GM12878 (cell line): ENCODE data around the gene STEAP3.

ENCODE experiments used
- BACH1 ChIP-seq: fragments of 450-650 bp; IDR thresholded peaks from 2 replicates; pipeline ENCODE4 v1.6.1; 2017; ENCODE audit warnings: mild to moderate bottlenecking, borderline replicate concordance
- CBFB ChIP-seq: IDR thresholded peaks from 2 replicates; pipeline ENCODE4 v1.6.1; 2016; ENCODE audit warnings: antibody characterized with exemption, low read depth
- CEBPB ChIP-seq, 2 experiments: fragments of 150-350 bp in 1 of 2; IDR thresholded peaks; 2 replicates each; pipeline ENCODE4 v1.6.1; 2012 to 2014; ENCODE audit warnings: low read depth in 2 of 2, low read length in 2 of 2, borderline replicate concordance in 1 of 2, inconsistent platforms in 1 of 2
- EGR1 ChIP-seq, 2 experiments: IDR thresholded peaks; 1 replicate in 1 of 2; 2 replicates in 1 of 2; pipeline ENCODE4 v1.6.1; 2011 to 2012; ENCODE audit warnings: low read depth in 2 of 2, low read length in 2 of 2, borderline replicate concordance in 1 of 2, mild to moderate bottlenecking in 1 of 2, moderate library complexity in 1 of 2
- EP300 ChIP-seq, 2 experiments: fragments of 150-350 bp in 1 of 2; IDR thresholded peaks; 2 replicates each; pipeline ENCODE4 v1.6.1; 2011 to 2012; ENCODE audit warnings: low read depth in 2 of 2, low read length in 2 of 2, borderline replicate concordance in 1 of 2, improper control_type of control experiment in 1 of 2, inconsistent platforms in 1 of 2; ENCODE audit not compliant: control insufficient read depth in 1 of 2
- POLR2AphosphoS5 ChIP-seq: IDR thresholded peaks from 2 replicates; pipeline ENCODE4 v1.6.1; 2011; ENCODE audit warnings: mild to moderate bottlenecking, low read length, inconsistent platforms
- SIN3A ChIP-seq: IDR thresholded peaks from 2 replicates; pipeline ENCODE4 v1.6.1; 2012; ENCODE audit warnings: low read depth, low read length, improper control_type of control experiment
- SRF ChIP-seq, 2 experiments: IDR thresholded peaks; 2 replicates each; pipeline ENCODE4 v1.6.1; 2011; ENCODE audit warnings: low read depth in 2 of 2, low read length in 2 of 2, mild to moderate bottlenecking in 1 of 2, moderate library complexity in 1 of 2
- SUZ12 ChIP-seq: fragments of 200-600 bp; sonication (generic); IDR thresholded peaks from one replicate; pipeline ENCODE4 v1.6.1; 2018; ENCODE audit warnings: antibody characterized with exemption, mild to moderate bottlenecking; ENCODE audit not compliant: unreplicated experiment
- YY1 ChIP-seq: IDR thresholded peaks from 2 replicates; pipeline ENCODE4 v1.6.1; 2011; ENCODE audit warnings: low read depth, mild to moderate bottlenecking, low read length
- TF ChIP-seq, protein P1 (sequence below), 3 experiments: IDR thresholded peaks in 2 of 3; conservative IDR thresholded peaks in 1 of 3; 2 replicates each; pipeline ENCODE4 v1.5.1; 2011; ENCODE audit warnings: low read depth in 3 of 3, low read length in 3 of 3, mild to moderate bottlenecking in 3 of 3, control low read depth in 2 of 3, moderate library complexity in 2 of 3, inconsistent platforms in 1 of 3, mixed read lengths in 1 of 3; ENCODE audit not compliant: control insufficient read depth in 2 of 3, insufficient read depth in 1 of 3; ENCODE audit errors: extremely low read depth in 1 of 3
- TF ChIP-seq, protein P2 (sequence below): fragments of 450-650 bp; IDR thresholded peaks from 2 replicates; pipeline ENCODE4 v1.6.1; 2017; ENCODE audit warnings: mild to moderate bottlenecking
- TF ChIP-seq, protein P3 (sequence below): IDR thresholded peaks from 2 replicates; pipeline ENCODE4 v1.6.1; 2012; ENCODE audit warnings: mild to moderate bottlenecking, low read depth, low read length
- TF ChIP-seq, protein P4 (sequence below): IDR thresholded peaks from 2 replicates; pipeline ENCODE4 v1.6.1; 2011; ENCODE audit warnings: low read depth, mild to moderate bottlenecking, low read length, moderate library complexity, borderline replicate concordance; ENCODE audit errors: extremely low read depth

DNA sequence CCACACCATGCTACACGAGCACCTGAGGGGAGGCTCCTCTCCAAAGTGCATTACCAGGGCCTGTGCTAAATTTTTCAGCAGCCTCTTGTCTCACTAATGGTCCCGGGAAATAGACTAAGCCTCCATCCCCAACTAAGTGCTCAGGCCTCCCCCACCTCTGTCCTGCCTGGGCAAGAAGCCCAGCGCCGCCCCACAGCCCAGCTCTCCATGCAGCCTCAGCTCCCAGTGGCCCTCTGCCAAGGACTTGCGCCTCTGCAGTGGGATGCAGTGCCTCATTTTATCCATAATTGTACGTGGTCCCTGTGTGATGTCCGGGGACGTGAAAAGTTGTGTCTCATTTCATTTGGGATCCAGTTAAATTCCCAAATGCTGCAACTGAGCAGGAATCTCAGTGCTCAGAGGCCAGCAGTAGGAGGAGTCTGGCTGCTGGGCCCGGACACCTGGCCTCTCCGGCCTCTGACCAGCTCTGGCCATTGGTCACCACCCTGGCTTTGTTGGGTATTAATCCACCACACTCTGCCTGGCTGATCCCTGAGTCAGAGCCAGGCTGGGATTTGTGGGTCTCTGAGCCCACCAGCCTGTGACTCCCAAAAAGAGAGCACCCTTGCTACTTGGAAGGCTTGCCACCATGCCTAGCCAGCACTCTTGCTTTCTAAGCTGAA is 11.4 kb upstream of the STEAP3 start:
- TF ChIP-seq POLR2AphosphoS5 (no peak), CEBPB (IDR thresholded peaks at IDR 0.05; ENCODE audit: borderline replicate concordance in 1 of 2, low read depth in 2 of 2, low read length in 2 of 2) (no peak), SUZ12 (no peak), BACH1 (no peak), YY1 (no peak), EGR1 (IDR thresholded peaks at IDR 0.05; ENCODE audit: borderline replicate concordance in 1 of 2, low read depth in 2 of 2, low read length in 2 of 2) (no peak), EP300 (IDR thresholded peaks at IDR 0.05; ENCODE audit: borderline replicate concordance in 1 of 2, control insufficient read depth in 1 of 2, low read depth in 2 of 2, low read length in 2 of 2) (no peak), CBFB (no peak), SIN3A (no peak), SRF (IDR thresholded peaks at IDR 0.05; ENCODE audit: low read depth in 2 of 2, low read length in 2 of 2) (no peak)
- TF ChIP-seq, protein P1, sequence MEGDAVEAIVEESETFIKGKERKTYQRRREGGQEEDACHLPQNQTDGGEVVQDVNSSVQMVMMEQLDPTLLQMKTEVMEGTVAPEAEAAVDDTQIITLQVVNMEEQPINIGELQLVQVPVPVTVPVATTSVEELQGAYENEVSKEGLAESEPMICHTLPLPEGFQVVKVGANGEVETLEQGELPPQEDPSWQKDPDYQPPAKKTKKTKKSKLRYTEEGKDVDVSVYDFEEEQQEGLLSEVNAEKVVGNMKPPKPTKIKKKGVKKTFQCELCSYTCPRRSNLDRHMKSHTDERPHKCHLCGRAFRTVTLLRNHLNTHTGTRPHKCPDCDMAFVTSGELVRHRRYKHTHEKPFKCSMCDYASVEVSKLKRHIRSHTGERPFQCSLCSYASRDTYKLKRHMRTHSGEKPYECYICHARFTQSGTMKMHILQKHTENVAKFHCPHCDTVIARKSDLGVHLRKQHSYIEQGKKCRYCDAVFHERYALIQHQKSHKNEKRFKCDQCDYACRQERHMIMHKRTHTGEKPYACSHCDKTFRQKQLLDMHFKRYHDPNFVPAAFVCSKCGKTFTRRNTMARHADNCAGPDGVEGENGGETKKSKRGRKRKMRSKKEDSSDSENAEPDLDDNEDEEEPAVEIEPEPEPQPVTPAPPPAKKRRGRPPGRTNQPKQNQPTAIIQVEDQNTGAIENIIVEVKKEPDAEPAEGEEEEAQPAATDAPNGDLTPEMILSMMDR (IDR thresholded peaks at IDR 0.05 in 2 of 3, conservative IDR thresholded peaks at IDR 0.05 in 1 of 3; ENCODE audit: control insufficient read depth in 2 of 3, extremely low read depth in 1 of 3, insufficient read depth in 1 of 3, low read depth in 3 of 3, low read length in 3 of 3) = no peak
- TF ChIP-seq, protein P2, sequence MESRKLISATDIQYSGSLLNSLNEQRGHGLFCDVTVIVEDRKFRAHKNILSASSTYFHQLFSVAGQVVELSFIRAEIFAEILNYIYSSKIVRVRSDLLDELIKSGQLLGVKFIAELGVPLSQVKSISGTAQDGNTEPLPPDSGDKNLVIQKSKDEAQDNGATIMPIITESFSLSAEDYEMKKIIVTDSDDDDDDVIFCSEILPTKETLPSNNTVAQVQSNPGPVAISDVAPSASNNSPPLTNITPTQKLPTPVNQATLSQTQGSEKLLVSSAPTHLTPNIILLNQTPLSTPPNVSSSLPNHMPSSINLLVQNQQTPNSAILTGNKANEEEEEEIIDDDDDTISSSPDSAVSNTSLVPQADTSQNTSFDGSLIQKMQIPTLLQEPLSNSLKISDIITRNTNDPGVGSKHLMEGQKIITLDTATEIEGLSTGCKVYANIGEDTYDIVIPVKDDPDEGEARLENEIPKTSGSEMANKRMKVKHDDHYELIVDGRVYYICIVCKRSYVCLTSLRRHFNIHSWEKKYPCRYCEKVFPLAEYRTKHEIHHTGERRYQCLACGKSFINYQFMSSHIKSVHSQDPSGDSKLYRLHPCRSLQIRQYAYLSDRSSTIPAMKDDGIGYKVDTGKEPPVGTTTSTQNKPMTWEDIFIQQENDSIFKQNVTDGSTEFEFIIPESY = no peak
- TF ChIP-seq, protein P3, sequence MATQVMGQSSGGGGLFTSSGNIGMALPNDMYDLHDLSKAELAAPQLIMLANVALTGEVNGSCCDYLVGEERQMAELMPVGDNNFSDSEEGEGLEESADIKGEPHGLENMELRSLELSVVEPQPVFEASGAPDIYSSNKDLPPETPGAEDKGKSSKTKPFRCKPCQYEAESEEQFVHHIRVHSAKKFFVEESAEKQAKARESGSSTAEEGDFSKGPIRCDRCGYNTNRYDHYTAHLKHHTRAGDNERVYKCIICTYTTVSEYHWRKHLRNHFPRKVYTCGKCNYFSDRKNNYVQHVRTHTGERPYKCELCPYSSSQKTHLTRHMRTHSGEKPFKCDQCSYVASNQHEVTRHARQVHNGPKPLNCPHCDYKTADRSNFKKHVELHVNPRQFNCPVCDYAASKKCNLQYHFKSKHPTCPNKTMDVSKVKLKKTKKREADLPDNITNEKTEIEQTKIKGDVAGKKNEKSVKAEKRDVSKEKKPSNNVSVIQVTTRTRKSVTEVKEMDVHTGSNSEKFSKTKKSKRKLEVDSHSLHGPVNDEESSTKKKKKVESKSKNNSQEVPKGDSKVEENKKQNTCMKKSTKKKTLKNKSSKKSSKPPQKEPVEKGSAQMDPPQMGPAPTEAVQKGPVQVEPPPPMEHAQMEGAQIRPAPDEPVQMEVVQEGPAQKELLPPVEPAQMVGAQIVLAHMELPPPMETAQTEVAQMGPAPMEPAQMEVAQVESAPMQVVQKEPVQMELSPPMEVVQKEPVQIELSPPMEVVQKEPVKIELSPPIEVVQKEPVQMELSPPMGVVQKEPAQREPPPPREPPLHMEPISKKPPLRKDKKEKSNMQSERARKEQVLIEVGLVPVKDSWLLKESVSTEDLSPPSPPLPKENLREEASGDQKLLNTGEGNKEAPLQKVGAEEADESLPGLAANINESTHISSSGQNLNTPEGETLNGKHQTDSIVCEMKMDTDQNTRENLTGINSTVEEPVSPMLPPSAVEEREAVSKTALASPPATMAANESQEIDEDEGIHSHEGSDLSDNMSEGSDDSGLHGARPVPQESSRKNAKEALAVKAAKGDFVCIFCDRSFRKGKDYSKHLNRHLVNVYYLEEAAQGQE = no peak
- TF ChIP-seq, protein P4, sequence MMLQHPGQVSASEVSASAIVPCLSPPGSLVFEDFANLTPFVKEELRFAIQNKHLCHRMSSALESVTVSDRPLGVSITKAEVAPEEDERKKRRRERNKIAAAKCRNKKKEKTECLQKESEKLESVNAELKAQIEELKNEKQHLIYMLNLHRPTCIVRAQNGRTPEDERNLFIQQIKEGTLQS = no peak
